GM12875 (cell line): ENCODE results near the gene TEX48.

Source experiments
- H3K4me3 ChIP-seq: one replicate; pipeline ENCODE4 v1.5.1; 2011; ENCODE audit warnings: low read depth, low read length, control low read depth
- CTCF ChIP-seq: IDR thresholded peaks from 2 replicates; pipeline ENCODE4 v1.5.1; 2011; ENCODE audit warnings: low read depth, mild to moderate bottlenecking, control low read depth, inconsistent platforms, low read length, moderate library complexity, borderline replicate concordance; ENCODE audit not compliant: insufficient read depth

TEX48 gene

GRCh38 chr9:114634387-114634786 lies 47.6 kb downstream of the TEX48 start:
- no peak for TF ChIP-seq CTCF
- H3K4me3 ChIP-seq = no peak overlapping the region

- H3K4me3 ChIP-seq = no peak overlapping the region
- no peak for TF ChIP-seq CTCF
Observed at GRCh38 chr9:114633438-114634089, 48.4 kb downstream of the TEX48 start.

- no peak for TF ChIP-seq CTCF
- H3K4me3 ChIP-seq = no peak overlapping the region
Observed at GRCh38 chr9:114631166-114631565, 50.8 kb downstream of the TEX48 start.

- no peak for TF ChIP-seq CTCF
- no peak overlapping the region for H3K4me3 ChIP-seq
Observed at GRCh38 chr9:114629563-114630090, 52.4 kb downstream of the TEX48 start.

- no peak overlapping the region for H3K4me3 ChIP-seq
- TF ChIP-seq CTCF = no peak
Observed at GRCh38 chr9:114627553-114627952, 54.4 kb downstream of the TEX48 start.

GRCh38 chr9:114626415-114627020 lies 55.5 kb downstream of the TEX48 start:
- TF ChIP-seq CTCF = no peak
- H3K4me3 ChIP-seq = no peak overlapping the region

- H3K4me3 ChIP-seq = no peak overlapping the region
- TF ChIP-seq CTCF = no peak
Observed at GRCh38 chr9:114624677-114625076, 57.3 kb downstream of the TEX48 start.
